ENCODE measurements around the gene WDCP.
A peak's percentile ranks its signal among the peaks of the same experiment; 100 is the strongest.

- TF ChIP-seq TAF1 (IDR thresholded peaks at IDR 0.05; ENCODE audit: borderline replicate concordance, low read depth, low read length) (no peak), CHD1 (IDR thresholded peaks at IDR 0.05; ENCODE audit: low read depth, low read length) (no peak), CBX5 (IDR thresholded peaks at IDR 0.05; ENCODE audit: low read depth) (no peak), TARDBP (IDR thresholded peaks at IDR 0.05; ENCODE audit: borderline replicate concordance) (no peak), RAD51 (IDR thresholded peaks at IDR 0.05) (no peak), POLR2A (IDR thresholded peaks at IDR 0.05; ENCODE audit: low read depth, low read length) (peak; percentile 27; the same call in 1 of the 2 replicates), NBN (IDR thresholded peaks at IDR 0.05) (no peak), CTCF (IDR thresholded peaks at IDR 0.05 in 2 of 3, conservative IDR thresholded peaks at IDR 0.05 in 1 of 3; ENCODE audit: control insufficient read depth in 2 of 3, extremely low read depth in 1 of 3, insufficient read depth in 1 of 3, low read depth in 3 of 3, low read length in 3 of 3) (no peak), ESRRA (IDR thresholded peaks at IDR 0.05; ENCODE audit: low read length) (no peak), RELA (IDR thresholded peaks at IDR 0.05; ENCODE audit: borderline replicate concordance, partially characterized antibody) (no peak), ZNF24 (IDR thresholded peaks at IDR 0.05) (no peak), POLR2AphosphoS5 (IDR thresholded peaks at IDR 0.05; ENCODE audit: low read length) (no peak), FOXM1 (IDR thresholded peaks at IDR 0.05; ENCODE audit: low read depth, low read length) (no peak)
Measured at GRCh38 chr2:24076849-24077534, 29.8 kb upstream of the WDCP start.

Data from GM12878 (cell line).